Caki2 (cell line): Measurements from ENCODE around the gene RDH11. TPM values are rescaled to one million over a fixed set of nuclear protein-coding genes. Genes with fewer than 3 reads are reported as not detected.
"Not testable (repeated sequence)": the region's sequence is repeated elsewhere in the genome, so short reads cannot be mapped to it uniquely, and the experiment has no call there.

Source experiments
- DNase-seq: peaks from one replicate; pipeline ENCODE4 v3.0.0-alpha.2; 2015; ENCODE audit warnings: low read depth
- in situ Hi-C: cut with HindIII; loops from 2 replicates; pipeline ENCODE4 v1.10.0; 2016; ENCODE audit warnings: low sequenced_read_pairs, low pct_unique_long_range_greater_than_20kb, mixed read lengths
- total RNA-seq: library from RNA; depleted of rRNA; stranded (reverse); fragments of >200 nt; shearing (Covaris generic); gene quantifications from 2 replicates; pipeline ENCODE4 v1.2.3, GENCODE V29; 2014; ENCODE audit warnings: low replicate concordance

Gene RDH11
- total RNA-seq, 1 experiment from 2014 or later: 33.2 TPM

GRCh38 chr14:67709796-67710195, 14.2 kb upstream of the RDH11 start:
- DNase-seq, in situ Hi-C loops: not testable (repeated sequence)

- DNase-seq, in situ Hi-C loops: not testable (repeated sequence)
Observed at GRCh38 chr14:67709346-67709745, 13.8 kb upstream of the RDH11 start.

- in situ Hi-C loops: no loop called here
- DNase-seq: no peak
Observed at GRCh38 chr14:67705211-67705610, 9.6 kb upstream of the RDH11 start.

- in situ Hi-C loops: no loop called here
- DNase-seq: peak; percentile 43
Observed at GRCh38 chr14:67704484-67705089, 9.0 kb upstream of the RDH11 start.

DNA sequence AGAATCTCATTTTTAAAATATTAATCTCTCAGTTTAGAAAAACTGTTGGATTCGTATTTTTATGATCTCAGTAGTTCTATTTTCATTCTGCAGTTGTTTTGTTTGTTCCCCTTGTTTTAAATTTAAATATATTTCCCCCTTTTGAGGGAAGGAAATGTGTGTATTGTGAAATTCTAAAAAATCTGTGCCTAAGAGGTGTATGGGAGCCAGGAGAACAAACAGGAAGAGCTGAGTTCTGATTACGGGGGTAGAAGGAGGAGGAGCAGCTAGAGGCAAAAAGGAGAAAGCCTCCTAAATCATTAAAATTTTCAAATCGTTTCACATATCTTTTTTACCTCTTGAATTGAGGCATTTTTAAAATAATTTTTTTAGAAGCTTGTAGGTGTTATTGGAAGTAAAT, 8.4 kb upstream of the RDH11 start:
- no peak for DNase-seq
- in situ Hi-C loops: no loop called here

DNA sequence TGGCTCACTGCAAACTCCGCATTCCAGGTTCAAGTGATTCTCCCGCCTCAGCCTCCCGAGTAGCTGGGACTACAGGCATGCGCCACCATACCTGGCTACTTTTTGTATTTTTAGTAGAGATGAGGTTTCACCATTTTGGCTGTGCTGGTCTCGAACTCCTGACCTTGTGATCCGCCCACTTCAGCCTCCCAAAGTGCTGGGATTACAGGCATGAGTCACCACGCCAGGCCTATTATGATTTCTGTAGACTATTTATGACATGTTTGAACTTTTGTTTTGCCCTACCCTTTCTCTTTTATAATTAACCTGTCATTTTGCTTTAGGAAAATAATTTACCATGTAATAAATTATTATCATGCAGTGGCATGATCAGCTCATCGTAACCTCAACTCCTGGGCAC, 5.9 kb upstream of the RDH11 start, which contains the start of gene RDH12:
Gene RDH12, plus strand, starts transcription at position 395 of the 400 bp plus-strand sequence. CDS start 20,757 bp downstream, outside the sequence.
- DNase-seq, in situ Hi-C loops: not testable (repeated sequence)

DNA sequence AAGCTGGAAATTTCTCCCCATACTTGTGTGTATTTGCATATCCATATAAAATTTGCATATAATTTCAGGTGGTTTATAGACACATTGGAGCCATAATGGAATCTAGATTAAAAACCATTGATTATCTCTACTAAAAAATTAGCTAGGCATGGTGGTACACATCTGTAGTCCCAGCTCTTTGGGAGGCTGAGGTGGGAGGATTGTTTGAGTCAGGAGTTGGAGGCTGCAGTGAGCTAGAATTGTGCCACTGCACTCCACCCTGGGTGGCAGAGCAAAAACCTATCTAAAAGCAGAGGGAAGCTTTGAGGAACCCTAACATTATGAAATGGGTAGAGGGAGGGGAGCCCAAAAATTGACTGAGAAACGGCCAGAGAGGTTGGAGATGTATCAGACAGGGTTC, 2.6 kb upstream of the RDH11 start:
- no peak for DNase-seq
- in situ Hi-C loops: no loop called here

GRCh38 chr14:67697006-67697405, 1.4 kb upstream of the RDH11 start:
- in situ Hi-C loops: no loop called here
- no peak for DNase-seq

DNA sequence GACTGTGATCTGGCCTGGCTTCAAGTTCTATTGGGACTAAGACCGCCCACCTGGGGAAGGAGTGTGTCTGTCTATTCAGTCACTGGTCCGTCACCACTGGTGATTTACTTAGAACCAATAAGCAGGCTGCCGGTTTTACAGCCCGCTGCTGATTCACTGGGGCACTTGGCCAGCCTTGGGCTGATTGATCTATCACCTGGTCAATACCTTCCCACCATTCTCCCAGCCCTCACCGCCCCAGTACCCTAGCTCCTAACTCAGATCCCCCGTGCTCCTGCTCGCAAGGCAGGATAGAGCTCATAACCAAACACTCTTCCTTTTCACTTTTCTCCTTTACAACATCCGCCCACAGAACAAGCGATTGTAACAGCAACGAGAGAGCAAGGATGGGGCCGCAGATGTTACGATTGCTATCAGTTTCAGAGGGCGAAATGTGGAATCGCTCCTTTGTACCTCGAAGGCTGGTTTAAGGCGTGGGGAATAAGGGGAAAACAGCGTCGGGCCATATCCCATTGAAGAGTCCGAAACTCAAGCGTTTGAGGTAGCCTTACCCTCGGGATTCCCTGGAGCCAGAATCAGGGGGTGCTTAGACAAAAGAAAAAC, 672 bp downstream of the RDH11 start:
- DNase-seq: peak; percentile 71

GRCh38 chr14:67690011-67690410, 5.6 kb downstream of the RDH11 start:
- no peak for DNase-seq
- in situ Hi-C loops: no loop called here

More for the DNA sequence above, 672 bp downstream of the RDH11 start:
- in situ Hi-C loops: no loop called here

DNA sequence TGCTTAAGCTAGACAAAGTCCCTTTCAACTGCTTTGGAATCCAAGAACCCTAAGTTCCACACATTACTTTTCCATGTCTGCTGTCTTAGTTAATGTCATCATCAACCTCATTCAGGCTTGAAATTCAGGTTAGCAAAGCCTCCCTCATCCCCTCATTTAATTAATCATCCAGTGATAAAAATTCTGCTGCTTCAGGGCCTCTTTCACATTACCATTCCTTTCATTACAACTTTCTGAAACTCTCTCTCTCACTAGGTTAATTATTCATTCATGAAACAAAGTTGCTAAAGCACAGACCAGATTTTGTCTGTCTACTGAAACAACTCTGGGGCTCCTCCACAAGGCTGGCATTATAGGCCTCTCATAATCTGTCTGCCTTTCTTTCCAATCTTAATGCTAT, 11.7 kb downstream of the RDH11 start:
- peak; percentile 33 for DNase-seq
- in situ Hi-C loops: no loop called here

- no peak for DNase-seq
- in situ Hi-C loops: no loop called here
Observed at GRCh38 chr14:67680941-67681340, 14.6 kb downstream of the RDH11 start.

DNA sequence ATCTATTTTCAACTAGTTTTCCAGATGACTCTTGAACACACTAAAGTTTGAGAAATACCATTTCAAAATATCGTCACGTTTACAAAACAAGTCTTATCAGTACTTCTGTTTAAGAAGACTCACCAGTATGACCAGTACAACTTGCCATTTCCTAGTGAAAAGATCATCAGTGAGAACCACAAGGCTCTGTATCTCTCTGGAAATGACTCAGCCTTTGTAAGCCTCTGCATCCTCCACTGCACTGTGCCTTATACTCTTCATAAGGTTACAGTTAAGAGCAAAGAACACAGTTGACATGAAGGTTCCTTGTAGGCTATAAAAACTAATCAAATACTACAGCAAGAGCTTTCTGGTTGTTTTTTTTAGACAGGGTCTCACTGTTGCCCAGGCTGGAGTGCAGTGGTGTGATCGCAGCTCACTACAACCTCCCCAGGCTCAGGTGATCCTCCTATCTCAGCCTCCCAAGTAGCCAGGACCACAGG, 15.4 kb downstream of the RDH11 start:
- in situ Hi-C loops: no loop called here
- peak; percentile 41 for DNase-seq

- no peak for DNase-seq
- in situ Hi-C loops: no loop called here
Observed at GRCh38 chr14:67679006-67679405, 16.6 kb downstream of the RDH11 start.

DNA sequence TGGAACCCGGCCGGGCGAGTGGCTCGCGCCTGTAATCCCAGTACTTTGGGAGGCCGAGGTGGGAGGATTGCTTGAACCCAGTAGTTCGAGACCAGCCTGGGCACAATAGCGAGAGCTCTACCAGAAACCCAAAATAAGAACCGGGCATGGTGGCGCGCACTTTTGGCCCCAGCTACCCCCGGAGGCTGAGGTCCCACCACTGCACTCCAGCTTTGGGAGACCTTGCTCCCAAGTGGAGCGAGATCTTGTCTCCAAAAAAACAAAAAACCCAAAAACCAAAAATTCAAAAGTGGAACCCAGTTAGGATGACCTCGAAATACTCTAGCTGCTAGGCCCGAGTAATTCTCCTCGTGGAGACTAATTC, 20.4 kb downstream of the RDH11 start:
- DNase-seq: no peak
- in situ Hi-C loops: no loop called here

- in situ Hi-C loops: no loop called here
- peak; percentile 86 for DNase-seq
Observed at GRCh38 chr14:67674480-67675218, 20.9 kb downstream of the RDH11 start, which contains the start of gene VTI1B. TSS of gene VTI1B (minus strand) at chr14:67674632. CDS start at chr14:67674489, 143 bp downstream.

DNA sequence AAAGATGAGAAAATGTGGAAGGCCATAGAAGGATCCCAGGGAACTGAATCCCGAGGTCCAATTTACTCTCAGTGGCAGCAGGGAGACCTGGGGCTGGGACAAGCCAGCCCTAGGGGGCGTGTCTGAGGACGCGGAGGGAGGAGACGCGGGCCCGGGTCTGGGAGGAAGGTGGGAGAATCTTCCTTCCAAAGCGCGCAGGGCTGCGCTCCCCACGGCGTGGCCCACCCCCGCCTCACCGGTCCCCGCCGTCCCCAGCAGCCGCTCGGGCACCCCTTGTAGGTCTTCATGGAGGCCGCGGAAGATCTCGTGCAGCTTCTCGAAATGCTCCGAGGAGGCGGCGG, 21.5 kb downstream of the RDH11 start:
- in situ Hi-C loops: no loop called here
- peak; percentile 51 for DNase-seq

- DNase-seq: no peak
- in situ Hi-C loops: no loop called here
Observed at GRCh38 chr14:67673451-67673850, 22.1 kb downstream of the RDH11 start.

DNA sequence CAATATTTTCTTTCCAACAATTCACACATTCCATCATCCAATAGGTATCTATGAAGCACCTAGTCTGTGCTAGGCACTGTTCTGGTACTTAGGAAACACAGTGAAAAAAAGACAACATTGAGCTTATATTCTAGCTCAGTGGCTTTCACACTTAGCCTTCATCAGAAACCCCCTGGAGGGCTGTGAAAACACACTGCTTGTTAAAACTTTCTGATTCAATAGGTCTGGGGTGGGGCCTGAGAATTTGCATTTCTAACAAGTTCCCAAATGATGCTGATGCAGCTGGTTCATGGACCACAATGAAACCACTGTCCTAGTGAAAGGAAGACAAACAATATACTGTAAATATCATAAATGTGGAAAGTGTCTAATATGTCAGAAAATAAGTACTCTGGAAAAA, 27.0 kb downstream of the RDH11 start:
- in situ Hi-C loops: no loop called here
- no peak for DNase-seq
